Erythroblast (primary cell): ENCODE data around the gene JARID2.

Source experiments
- GATA1 ChIP-seq: IDR thresholded peaks from 2 replicates; pipeline ENCODE4 v1.6.1; 2011; ENCODE audit warnings: low read depth, mild to moderate bottlenecking, control low read depth, low read length, moderate library complexity
- POLR2A ChIP-seq: IDR thresholded peaks from 2 replicates; pipeline ENCODE4 v1.6.1; 2011; ENCODE audit warnings: mild to moderate bottlenecking, low read length

DNA sequence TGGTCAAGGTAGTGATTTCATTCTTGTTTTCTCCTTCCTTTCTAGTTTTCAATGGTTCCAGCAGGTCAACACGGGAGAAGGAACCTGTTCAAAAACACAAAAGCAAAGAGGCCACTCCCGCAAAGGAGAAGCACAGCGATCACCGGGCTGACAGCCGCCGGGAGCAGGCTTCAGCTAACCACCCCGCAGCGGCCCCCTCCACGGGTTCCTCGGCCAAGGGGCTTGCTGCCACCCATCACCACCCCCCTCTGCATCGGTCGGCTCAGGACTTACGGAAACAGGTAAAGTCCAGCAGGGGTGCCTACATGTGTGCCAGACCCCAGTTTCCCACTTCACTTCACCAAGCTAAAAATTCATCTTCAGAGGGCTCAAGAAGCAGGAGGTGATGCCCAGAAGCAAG, 241.4 kb downstream of the JARID2 start:
- TF ChIP-seq POLR2A: no peak
- no peak for TF ChIP-seq GATA1
